ENCODE data around the gene KIR2DL1. TPM values are rescaled to one million over a fixed set of nuclear protein-coding genes. Genes with fewer than 3 reads are reported as not detected.

Gene KIR2DL1
- total and polyA plus RNA-seq, 2 of the 4 experiments (the other 2 are of a cell fraction), result not detected

DNA sequence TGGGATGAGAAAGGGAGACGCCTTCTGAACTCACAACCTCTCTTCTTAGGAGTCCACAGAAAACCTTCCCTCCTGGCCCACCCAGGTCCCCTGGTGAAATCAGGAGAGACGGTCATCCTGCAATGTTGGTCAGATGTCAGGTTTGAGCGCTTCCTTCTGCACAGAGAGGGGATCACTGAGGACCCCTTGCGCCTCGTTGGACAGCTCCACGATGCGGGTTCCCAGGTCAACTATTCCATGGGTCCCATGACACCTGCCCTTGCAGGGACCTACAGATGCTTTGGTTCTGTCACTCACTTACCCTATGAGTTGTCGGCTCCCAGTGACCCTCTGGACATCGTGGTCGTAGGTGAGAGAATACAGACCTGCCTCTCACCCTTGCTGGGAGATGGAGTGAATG lies 42.0 kb upstream of the KIR2DL1 start:
- Histone ChIP-seq H4K91ac (ENCODE audit: insufficient read depth, low read depth, low read length) (no peak overlapping the region), H3K36me3 (ENCODE audit: control insufficient read depth, insufficient read depth, low read length) (no peaks in the 10 kb centered on the region), H2BK5ac (ENCODE audit: low read depth, low read length, poor library complexity, severe bottlenecking) (no peak overlapping the region), H4K5ac (ENCODE audit: low read depth, low read length) (no peak overlapping the region), H4K20me1 (ENCODE audit: insufficient read depth, low read length) (no peaks in the 10 kb centered on the region), H3K14ac (replicated peaks; ENCODE audit: low read depth, low read length) (no peak overlapping the region), H3K9me3 (ENCODE audit: control insufficient read depth, insufficient read depth, low read length) (peaks cover 39% of the 10 kb centered on the region), H2AK9ac (replicated peaks; ENCODE audit: low read depth, low read length, poor library complexity) (no peak overlapping the region), H3K4me3 (ENCODE audit: insufficient read depth, low read depth, low read length) (no peak overlapping the region), H3K79me1 (ENCODE audit: low read depth in 1 of 2, low read length in 2 of 2) (no peaks in the 10 kb centered on the region), H3K27me3 (ENCODE audit: control insufficient read depth, insufficient read depth, low read length) (no peaks in the 10 kb centered on the region), H3K4me2 (ENCODE audit: low read depth, low read length) (no peak overlapping the region), H3K4ac (ENCODE audit: low read depth, low read length) (no peak overlapping the region), H4K8ac (ENCODE audit: low read depth in 2 of 2, low read length in 2 of 2) (no peak overlapping the region), H2BK120ac (ENCODE audit: low read depth, low read length) (no peak overlapping the region), H2BK15ac (ENCODE audit: low read depth, low read length) (no peak overlapping the region), H3K18ac (ENCODE audit: low read depth, low read length) (no peak overlapping the region), H3K9me1 (ENCODE audit: insufficient read depth, low read length) (no peaks in the 10 kb centered on the region), H2AFZ (replicated peaks; ENCODE audit: low read length, poor library complexity) (no peak overlapping the region), H3K4me1 (ENCODE audit: control insufficient read depth, insufficient read depth, low read length) (no peaks in the 10 kb centered on the region), H3K27ac (ENCODE audit: insufficient read depth, low read length) (no peak overlapping the region), H2BK20ac (ENCODE audit: low read depth, low read length) (no peak overlapping the region), H3K23ac (ENCODE audit: low read depth, low read length) (no peak overlapping the region), H3K56ac (ENCODE audit: extremely low read depth, insufficient read depth, low read length) (no peak overlapping the region), H3K9ac (ENCODE audit: low read depth, low read length) (no peak overlapping the region), H2AK5ac (ENCODE audit: low read depth, low read length) (no peak overlapping the region)
- TF ChIP-seq POLR2A (IDR thresholded peaks at IDR 0.05; ENCODE audit: low read depth, low read length), result no peak
- no peak for ATAC-seq (ENCODE audit: low read depth)
- no TSS peak for BruUV-seq (replicated peaks)
- WGBS, 2 experiments (ENCODE audit: extremely low coverage in 2 of 2, insufficient read length in 1 of 2), result 49% methylated on average over 5 of the region's 10 CpGs; no CpG with 5 or more reads in 1 of the 2 experiments
- intact Hi-C loops (cut with micrococcal nuclease), result no loop called here
- dilution Hi-C loops (cut with HindIII; ENCODE audit: low sequenced_read_pairs, unreplicated experiment), result no loop called here
- CTCF ChIA-PET, result no interaction called here
- in situ Hi-C loops (cut with MboI; ENCODE audit: low sequenced_read_pairs), result no loop called here
- POLR2A ChIA-PET (ENCODE audit: unreplicated experiment), result no interaction called here
- DNase-seq, result no peak

Measured in IMR-90 (cell line).